Neutrophil (primary cell): ENCODE data around the gene APBB1IP.
"Not testable (repeated sequence)": the region's sequence is repeated elsewhere in the genome, so short reads cannot be mapped to it uniquely, and the experiment has no call there.

Experiments used
- H3K27ac ChIP-seq: fragments of 200-600 bp; sonication (generic); 2 replicates; pipeline ENCODE4 v1.5.1; 2016; ENCODE audit warnings: mild to moderate bottlenecking, moderate library complexity
- H3K27me3 ChIP-seq: fragments of 200-600 bp; sonication (generic); 2 replicates; pipeline ENCODE4 v1.6.0; 2016; ENCODE audit warnings: mild to moderate bottlenecking
- H3K36me3 ChIP-seq: fragments of 200-600 bp; sonication (generic); 2 replicates; pipeline ENCODE4 v1.5.1; 2017
- H3K4me1 ChIP-seq, 2 experiments: fragments of 200-600 bp in 1 of 2; sonication (generic) in 1 of 2; 1 replicate in 1 of 2; 2 replicates in 1 of 2; pipeline versions ENCODE4 v1.5.1 to v1.6.1; 2013 to 2016; ENCODE audit warnings: low read depth in 1 of 2, low read length in 1 of 2, mild to moderate bottlenecking in 1 of 2, moderate library complexity in 1 of 2; ENCODE audit not compliant: control insufficient read depth in 1 of 2, insufficient read depth in 1 of 2
- H3K4me3 ChIP-seq, 2 experiments: fragments of 200-600 bp in 1 of 2; sonication (generic) in 1 of 2; 1 replicate in 1 of 2; 2 replicates in 1 of 2; pipeline ENCODE4 v1.5.1; 2013 to 2016; ENCODE audit warnings: low read depth in 1 of 2, low read length in 1 of 2, mild to moderate bottlenecking in 1 of 2, moderate library complexity in 1 of 2
- H3K9me3 ChIP-seq: fragments of 200-600 bp; sonication (generic); 2 replicates; pipeline ENCODE4 v1.5.1; 2016
- CTCF ChIP-seq: fragments of 200-600 bp; sonication (generic); IDR thresholded peaks from 2 replicates; pipeline ENCODE4 v1.5.1; 2016; ENCODE audit warnings: antibody characterized with exemption

The APBB1IP gene

DNA sequence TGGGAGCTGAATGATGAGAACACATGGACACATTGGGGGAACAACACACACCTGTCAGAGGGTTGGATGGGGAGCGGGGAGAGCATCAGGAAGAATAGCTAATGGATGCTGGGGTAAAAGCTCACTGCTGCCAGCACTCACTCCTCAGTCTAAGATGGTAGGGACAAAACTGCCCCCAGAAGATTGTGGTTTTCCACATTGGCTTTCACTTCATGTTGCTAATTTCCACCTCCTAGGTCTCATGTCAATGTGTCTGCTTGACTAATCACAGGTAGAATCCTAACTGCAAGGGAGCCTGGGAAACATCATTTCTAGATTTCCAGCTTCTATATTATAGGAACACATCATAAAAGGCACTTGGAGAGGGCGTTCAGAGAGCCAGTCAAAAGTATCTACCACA lies 22.6 kb downstream of the APBB1IP start:
- Histone ChIP-seq H3K36me3 (peaks cover 16% of the 10 kb centered on the region), H3K9me3 (no peaks in the 10 kb centered on the region), H3K4me1 (peaks cover 36 to 51% of the 10 kb centered on the region in 2 experiments), H3K4me3 (no peak overlapping the region), H3K27ac (peak overlapping the region; percentile 2), H3K27me3 (no peaks in the 10 kb centered on the region)
- TF ChIP-seq CTCF, result no peak

DNA sequence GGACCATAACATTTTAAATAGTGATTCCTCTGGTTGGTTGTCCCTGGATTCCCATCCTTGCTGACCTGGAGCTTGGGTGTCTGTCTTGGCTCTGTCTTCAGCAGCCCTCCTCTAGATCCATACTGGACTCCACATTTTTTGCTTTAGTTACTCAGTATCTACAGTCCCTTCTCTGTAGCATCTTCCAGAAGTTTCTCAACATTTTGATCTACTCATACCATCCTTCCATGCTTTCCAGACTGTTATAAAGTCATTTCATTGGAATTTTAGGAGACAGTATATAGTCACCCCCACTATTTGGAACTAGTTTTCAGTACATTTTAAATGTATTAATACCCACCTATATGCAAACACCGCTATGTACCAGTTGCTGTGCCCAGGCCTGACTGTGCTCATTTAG lies 25.8 kb downstream of the APBB1IP start:
- no peak for TF ChIP-seq CTCF
- Histone ChIP-seq H3K27me3 (no peaks in the 10 kb centered on the region), H3K9me3 (no peaks in the 10 kb centered on the region), H3K27ac (peak overlapping the region; percentile 14), H3K36me3 (peaks cover 18% of the 10 kb centered on the region), H3K4me1 (peaks cover 25 to 50% of the 10 kb centered on the region in 2 experiments), H3K4me3 (no peak overlapping the region)

GRCh38 chr10:26464632-26465280 lies 26.6 kb downstream of the APBB1IP start:
- no peak for TF ChIP-seq CTCF
- Histone ChIP-seq H3K36me3 (peaks cover 18% of the 10 kb centered on the region), H3K4me1 (peaks cover 32 to 57% of the 10 kb centered on the region in 2 experiments), H3K9me3 (no peaks in the 10 kb centered on the region), H3K27me3 (no peaks in the 10 kb centered on the region), H3K4me3 (no peak overlapping the region), H3K27ac (peak overlapping the region; percentile 14)

DNA sequence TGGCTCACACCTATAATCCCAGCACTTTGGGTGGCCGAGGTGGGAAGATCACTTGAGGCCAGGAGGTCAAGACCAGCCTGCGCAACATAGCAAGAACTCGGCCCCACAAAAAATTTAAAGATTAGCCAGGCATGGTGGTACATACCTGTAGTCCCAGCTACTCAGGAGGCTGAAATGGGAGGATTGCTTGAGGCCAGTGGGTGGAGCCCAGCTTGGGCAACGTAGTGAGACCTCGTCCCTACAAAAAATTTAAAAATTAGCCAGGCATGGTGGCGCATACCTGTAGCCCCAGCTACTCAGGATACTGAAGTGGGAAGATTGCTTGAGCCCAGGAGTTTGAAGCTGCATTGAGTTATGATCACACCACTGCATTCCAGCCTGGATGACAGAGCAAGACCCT lies 28.4 kb downstream of the APBB1IP start:
- peaks cover 44 to 67% of the 10 kb centered on the region in 2 experiments for H3K4me1 ChIP-seq
- not testable (repeated sequence) for H3K27me3 ChIP-seq

GRCh38 chr10:26467639-26468038 lies 29.5 kb downstream of the APBB1IP start:
- H3K36me3 ChIP-seq, result peaks cover 17% of the 10 kb centered on the region
- peaks cover 49 to 74% of the 10 kb centered on the region in 2 experiments for H3K4me1 ChIP-seq
- H3K27ac ChIP-seq, result peak overlapping the region; percentile 76

More for the DNA sequence above, 28.4 kb downstream of the APBB1IP start:
- H3K4me3 ChIP-seq, H3K9me3 ChIP-seq: not testable (repeated sequence)
- Histone ChIP-seq H3K27ac (peak overlapping the region; percentile 13), H3K36me3 (peaks cover 16% of the 10 kb centered on the region)

More at GRCh38 chr10:26467639-26468038, 29.5 kb downstream of the APBB1IP start:
- Histone ChIP-seq H3K4me3 (no peak overlapping the region), H3K27me3 (no peaks in the 10 kb centered on the region), H3K9me3 (no peaks in the 10 kb centered on the region)
- no peak for TF ChIP-seq CTCF
